Measurements from ENCODE around the gene RAD21L1.

DNA sequence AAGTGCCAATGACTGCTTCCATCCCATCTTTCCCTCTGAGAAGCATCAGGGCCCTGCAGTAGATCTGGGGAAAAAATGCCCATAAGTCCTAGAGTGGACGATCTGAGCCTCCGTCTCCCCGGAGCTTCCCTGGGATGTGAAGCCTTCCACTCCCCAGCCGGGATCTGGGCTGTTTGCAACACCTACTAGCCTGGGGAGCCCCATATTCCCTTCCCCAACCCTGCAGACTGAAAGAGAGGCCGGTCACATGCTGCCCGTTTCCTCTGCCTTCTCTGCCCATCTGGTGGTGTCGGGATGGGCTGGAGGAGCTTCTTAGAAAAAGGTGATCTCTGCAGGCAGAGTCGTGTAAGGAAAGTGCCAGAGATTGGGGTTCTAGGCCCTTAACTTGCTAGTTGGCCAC is 41.3 kb downstream of the RAD21L1 start:
- TF ChIP-seq, protein P1, sequence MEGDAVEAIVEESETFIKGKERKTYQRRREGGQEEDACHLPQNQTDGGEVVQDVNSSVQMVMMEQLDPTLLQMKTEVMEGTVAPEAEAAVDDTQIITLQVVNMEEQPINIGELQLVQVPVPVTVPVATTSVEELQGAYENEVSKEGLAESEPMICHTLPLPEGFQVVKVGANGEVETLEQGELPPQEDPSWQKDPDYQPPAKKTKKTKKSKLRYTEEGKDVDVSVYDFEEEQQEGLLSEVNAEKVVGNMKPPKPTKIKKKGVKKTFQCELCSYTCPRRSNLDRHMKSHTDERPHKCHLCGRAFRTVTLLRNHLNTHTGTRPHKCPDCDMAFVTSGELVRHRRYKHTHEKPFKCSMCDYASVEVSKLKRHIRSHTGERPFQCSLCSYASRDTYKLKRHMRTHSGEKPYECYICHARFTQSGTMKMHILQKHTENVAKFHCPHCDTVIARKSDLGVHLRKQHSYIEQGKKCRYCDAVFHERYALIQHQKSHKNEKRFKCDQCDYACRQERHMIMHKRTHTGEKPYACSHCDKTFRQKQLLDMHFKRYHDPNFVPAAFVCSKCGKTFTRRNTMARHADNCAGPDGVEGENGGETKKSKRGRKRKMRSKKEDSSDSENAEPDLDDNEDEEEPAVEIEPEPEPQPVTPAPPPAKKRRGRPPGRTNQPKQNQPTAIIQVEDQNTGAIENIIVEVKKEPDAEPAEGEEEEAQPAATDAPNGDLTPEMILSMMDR (IDR thresholded peaks at IDR 0.05) = no peak
- no peak for TF ChIP-seq POLR2A (IDR thresholded peaks at IDR 0.05)
